ENCODE data around the gene SERHL2.
"Not testable (repeated sequence)": the region's sequence is repeated elsewhere in the genome, so short reads cannot be mapped to it uniquely, and the experiment has no call there.

The SERHL2 gene

GRCh38 chr22:42565956-42566355 is 12.2 kb downstream of the SERHL2 start:
- Histone ChIP-seq H3K4me3 (replicated peaks; ENCODE audit: insufficient read depth, low read length) (no peak overlapping the region), H3K27me3 (ENCODE audit: insufficient read depth, poor library complexity, severe bottlenecking) (no peaks in the 10 kb centered on the region), H3K27ac (replicated peaks) (no peak overlapping the region)
- no peak for DNase-seq (ENCODE audit: low read depth in 1 of 2, low spot score in 1 of 2)
- TF ChIP-seq, protein P1, sequence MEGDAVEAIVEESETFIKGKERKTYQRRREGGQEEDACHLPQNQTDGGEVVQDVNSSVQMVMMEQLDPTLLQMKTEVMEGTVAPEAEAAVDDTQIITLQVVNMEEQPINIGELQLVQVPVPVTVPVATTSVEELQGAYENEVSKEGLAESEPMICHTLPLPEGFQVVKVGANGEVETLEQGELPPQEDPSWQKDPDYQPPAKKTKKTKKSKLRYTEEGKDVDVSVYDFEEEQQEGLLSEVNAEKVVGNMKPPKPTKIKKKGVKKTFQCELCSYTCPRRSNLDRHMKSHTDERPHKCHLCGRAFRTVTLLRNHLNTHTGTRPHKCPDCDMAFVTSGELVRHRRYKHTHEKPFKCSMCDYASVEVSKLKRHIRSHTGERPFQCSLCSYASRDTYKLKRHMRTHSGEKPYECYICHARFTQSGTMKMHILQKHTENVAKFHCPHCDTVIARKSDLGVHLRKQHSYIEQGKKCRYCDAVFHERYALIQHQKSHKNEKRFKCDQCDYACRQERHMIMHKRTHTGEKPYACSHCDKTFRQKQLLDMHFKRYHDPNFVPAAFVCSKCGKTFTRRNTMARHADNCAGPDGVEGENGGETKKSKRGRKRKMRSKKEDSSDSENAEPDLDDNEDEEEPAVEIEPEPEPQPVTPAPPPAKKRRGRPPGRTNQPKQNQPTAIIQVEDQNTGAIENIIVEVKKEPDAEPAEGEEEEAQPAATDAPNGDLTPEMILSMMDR (IDR thresholded peaks at IDR 0.05; ENCODE audit: insufficient read depth, low read length), result no peak
- TF ChIP-seq REST (IDR thresholded peaks at IDR 0.05; ENCODE audit: insufficient replicate concordance, low read depth), result no peak
- no peak; the same call in 1 of the 2 replicates for TF ChIP-seq POLR2AphosphoS5 (IDR thresholded peaks at IDR 0.05; ENCODE audit: low read depth)
- TF ChIP-seq GABPA (IDR thresholded peaks at IDR 0.05; ENCODE audit: low read depth), result no peak
- no peak for TF ChIP-seq SPI1 (IDR thresholded peaks at IDR 0.05; ENCODE audit: borderline replicate concordance, low read depth)

- H3K27me3 ChIP-seq (ENCODE audit: insufficient read depth, poor library complexity, severe bottlenecking); H3K4me3 ChIP-seq (replicated peaks; ENCODE audit: insufficient read depth, low read length); H3K27ac ChIP-seq (replicated peaks); DNase-seq (ENCODE audit: low read depth in 1 of 2, low spot score in 1 of 2): not testable (repeated sequence)
Measured at GRCh38 chr22:42567950-42568349, 14.2 kb downstream of the SERHL2 start.

DNA sequence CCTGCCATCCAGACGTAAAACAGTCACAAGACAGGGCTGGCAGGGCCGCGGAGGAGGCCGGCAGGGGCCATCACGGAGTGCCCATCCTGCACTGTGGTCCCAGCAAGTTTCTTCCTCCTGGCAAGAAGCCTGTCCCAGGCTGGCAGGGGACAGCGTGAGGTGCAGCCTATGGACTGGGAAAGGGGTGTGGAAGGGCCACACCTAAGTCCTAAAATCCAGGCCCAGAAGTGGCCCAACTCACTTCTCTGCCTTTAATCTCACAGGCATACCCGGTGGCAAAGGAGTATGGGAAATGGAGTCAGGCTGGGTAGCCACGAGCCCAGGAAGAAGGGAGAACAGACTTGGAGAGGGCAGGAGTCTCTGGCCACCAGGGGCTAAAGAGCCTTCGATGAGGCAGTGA is 16.8 kb downstream of the SERHL2 start:
- not testable (repeated sequence) for H3K27ac ChIP-seq (replicated peaks); H3K4me3 ChIP-seq (replicated peaks; ENCODE audit: insufficient read depth, low read length); DNase-seq (ENCODE audit: low read depth in 1 of 2, low spot score in 1 of 2); H3K27me3 ChIP-seq (ENCODE audit: insufficient read depth, poor library complexity, severe bottlenecking)
- peak; percentile 54 for TF ChIP-seq POLR2AphosphoS5 (IDR thresholded peaks at IDR 0.05; ENCODE audit: low read depth)

- not testable (repeated sequence) for DNase-seq (ENCODE audit: low read depth in 1 of 2, low spot score in 1 of 2); H3K27ac ChIP-seq (replicated peaks); H3K4me3 ChIP-seq (replicated peaks; ENCODE audit: insufficient read depth, low read length)
Measured at GRCh38 chr22:42571068-42571467, 17.3 kb downstream of the SERHL2 start.

DNA sequence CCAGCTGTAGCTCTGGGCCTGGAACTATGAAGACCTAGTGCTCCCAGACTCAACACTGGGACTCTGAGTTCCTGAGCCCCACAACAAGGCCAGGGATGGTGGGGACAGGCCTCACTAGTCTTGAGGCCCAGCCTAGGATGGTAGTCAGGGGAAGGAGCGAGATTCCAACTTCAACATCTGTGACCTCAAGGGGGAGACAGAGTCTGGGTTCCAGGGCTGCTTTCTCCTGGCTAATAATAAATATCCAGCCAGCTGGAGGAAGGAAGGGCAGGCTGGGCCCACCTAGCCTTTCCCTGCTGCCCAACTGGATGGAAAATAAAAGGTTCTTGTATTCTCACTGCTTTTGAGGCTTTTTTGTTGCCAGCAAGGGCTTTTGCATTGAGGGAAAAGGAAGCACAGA is 20.3 kb downstream of the SERHL2 start:
- H3K27ac ChIP-seq (replicated peaks); H3K27me3 ChIP-seq (ENCODE audit: insufficient read depth, poor library complexity, severe bottlenecking); DNase-seq (ENCODE audit: low read depth in 1 of 2, low spot score in 1 of 2); H3K4me3 ChIP-seq (replicated peaks; ENCODE audit: insufficient read depth, low read length): not testable (repeated sequence)

More at GRCh38 chr22:42571068-42571467, 17.3 kb downstream of the SERHL2 start:
- H3K27me3 ChIP-seq (ENCODE audit: insufficient read depth, poor library complexity, severe bottlenecking), result not testable (repeated sequence)

GRCh38 chr22:42574468-42574867 is 20.7 kb downstream of the SERHL2 start:
- H3K27ac ChIP-seq (replicated peaks); H3K4me3 ChIP-seq (replicated peaks; ENCODE audit: insufficient read depth, low read length); H3K27me3 ChIP-seq (ENCODE audit: insufficient read depth, poor library complexity, severe bottlenecking); DNase-seq (ENCODE audit: low read depth in 1 of 2, low spot score in 1 of 2): not testable (repeated sequence)

DNA sequence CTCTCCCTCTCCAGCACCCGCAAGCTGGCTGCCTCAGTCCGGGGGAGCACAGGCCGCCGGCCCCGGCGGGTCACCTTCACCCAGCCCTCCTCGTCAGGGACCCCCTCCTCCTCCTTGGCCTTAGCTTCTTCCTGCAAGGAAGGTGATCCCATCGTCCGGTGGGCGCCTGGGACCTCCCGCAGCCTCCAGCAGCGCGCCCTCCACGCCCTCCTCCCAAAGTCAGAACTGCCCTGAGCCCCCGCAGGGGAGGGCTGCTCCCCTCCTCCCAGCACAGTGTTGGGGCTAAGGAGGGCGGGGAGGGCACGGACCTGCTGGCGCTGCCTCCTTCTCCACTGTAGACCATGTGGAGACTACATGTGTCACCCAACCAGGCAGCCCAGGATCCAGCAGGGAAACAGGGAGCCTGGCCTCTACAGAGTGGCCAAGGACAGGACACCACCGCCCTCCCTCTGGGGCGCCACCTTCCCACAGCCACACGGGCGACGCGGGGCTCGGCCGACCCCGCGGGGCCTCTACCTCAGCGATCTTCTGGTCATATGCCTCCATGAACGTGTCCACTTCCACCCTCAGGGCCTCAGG is 22.3 kb downstream of the SERHL2 start:
- DNase-seq (ENCODE audit: low read depth in 1 of 2, low spot score in 1 of 2); H3K27me3 ChIP-seq (ENCODE audit: insufficient read depth, poor library complexity, severe bottlenecking); H3K4me3 ChIP-seq (replicated peaks; ENCODE audit: insufficient read depth, low read length); H3K27ac ChIP-seq (replicated peaks): not testable (repeated sequence)

DNA sequence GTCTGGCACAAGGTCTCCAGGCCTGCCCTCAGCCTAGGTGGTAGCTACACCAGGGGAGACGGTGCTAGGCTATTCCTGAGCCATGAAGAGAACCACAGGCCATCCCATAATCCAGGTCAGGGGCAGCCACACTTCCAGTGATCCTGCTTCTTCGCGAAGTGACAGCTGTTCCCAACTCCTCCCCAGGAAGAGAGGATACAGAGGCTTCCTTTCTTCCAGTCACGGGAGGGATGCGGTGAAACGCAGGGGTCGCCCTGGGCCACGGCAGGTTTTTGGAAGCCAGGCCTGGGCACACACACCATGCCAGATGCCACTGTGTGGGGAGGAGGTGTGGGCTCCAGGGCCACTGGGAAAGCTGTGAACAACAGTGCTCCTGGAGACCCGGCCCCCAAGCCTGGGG is 23.4 kb downstream of the SERHL2 start:
- not testable (repeated sequence) for H3K4me3 ChIP-seq (replicated peaks; ENCODE audit: insufficient read depth, low read length); H3K27ac ChIP-seq (replicated peaks); DNase-seq (ENCODE audit: low read depth in 1 of 2, low spot score in 1 of 2); H3K27me3 ChIP-seq (ENCODE audit: insufficient read depth, poor library complexity, severe bottlenecking)
